Stimulated activated CD8-positive, alpha-beta memory T cell treated with anti-CD3 and anti-CD28 coated beads, Interleukin-4, amount 100 ng/mL, for 4 hours (primary cell): ENCODE results near the gene SHISAL1.

Experiments used
- DNase-seq, 2 donors: peaks; one replicate each; pipeline ENCODE4 v3.0.0-alpha.2; 2020; ENCODE audit warnings: low read depth in 2 of 2, low spot score in 1 of 2

Gene SHISAL1

GRCh38 chr22:44312766-44313165 lies at the start of gene SHISAL1:
Gene SHISAL1, minus strand, starts transcription at chr22:44312951. Its CDS starts 12,006 bp downstream, at chr22:44300945.
- DNase-seq = no peak

DNA sequence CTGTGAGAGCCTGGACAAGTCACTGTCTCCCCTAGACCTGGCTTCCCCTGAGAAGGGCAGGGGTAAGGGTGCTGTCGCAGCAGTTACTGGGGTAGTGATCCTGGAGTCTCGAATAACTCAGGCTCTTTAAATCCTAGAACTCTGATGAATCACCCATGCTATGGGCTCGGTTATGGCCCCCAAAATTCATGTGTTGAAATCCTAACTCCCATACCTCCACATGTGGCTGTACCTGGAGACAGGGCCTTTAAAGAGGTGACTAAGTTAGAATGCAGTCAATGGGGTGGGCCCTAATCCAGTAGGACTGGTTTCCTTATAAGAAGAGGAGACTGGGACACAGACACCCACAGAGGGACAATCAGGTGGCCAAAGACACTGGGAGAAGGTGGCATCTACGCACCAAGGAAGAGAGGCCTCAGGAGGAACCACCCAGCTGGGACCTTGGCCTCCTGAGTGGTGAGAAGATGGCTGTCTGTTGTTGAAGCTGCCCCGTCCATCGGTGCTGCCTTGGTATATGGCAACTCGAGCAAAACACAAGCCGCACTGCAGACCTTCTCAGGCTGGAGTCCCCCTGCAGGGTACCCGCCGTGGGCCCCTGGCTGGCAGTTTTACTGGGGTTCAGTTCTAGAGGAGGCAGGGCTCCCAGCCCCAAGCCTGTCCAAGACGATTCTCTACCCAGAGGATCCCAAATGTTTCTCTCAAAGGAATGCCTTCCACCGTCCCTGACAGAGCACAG lies 48.8 kb upstream of the SHISAL1 start:
- DNase-seq = no peak

- no peak for DNase-seq
These were observed 48.1 kb upstream of the SHISAL1 start for GRCh38 chr22:44360668-44361381.

DNA sequence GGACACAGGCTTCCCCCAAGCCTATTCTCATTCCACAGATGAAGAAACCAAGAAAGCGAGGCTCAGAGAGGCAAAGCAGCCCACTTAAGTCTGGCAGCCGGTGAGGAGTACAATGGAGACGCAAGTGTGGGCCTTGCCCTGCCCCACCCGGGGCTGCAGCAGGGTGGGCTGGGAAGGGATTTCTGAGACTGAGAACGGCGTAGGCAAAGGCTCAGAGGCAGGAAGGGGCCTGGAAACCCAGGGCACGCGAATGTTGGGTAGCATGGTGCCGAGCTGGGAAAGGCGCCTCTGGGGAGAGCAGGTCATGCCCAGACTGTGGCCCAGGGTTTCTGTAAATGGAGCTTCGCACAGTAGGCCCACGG lies 47.5 kb upstream of the SHISAL1 start:
- DNase-seq = no peak

GRCh38 chr22:44359496-44360110 lies 46.9 kb upstream of the SHISAL1 start:
- no peak for DNase-seq

GRCh38 chr22:44358709-44359440 lies 46.1 kb upstream of the SHISAL1 start:
- DNase-seq = no peak

- DNase-seq = no peak
These were observed 45.3 kb upstream of the SHISAL1 start for GRCh38 chr22:44357966-44358465.

- no peak for DNase-seq
These were observed 44.7 kb upstream of the SHISAL1 start for GRCh38 chr22:44357296-44357965.

DNA sequence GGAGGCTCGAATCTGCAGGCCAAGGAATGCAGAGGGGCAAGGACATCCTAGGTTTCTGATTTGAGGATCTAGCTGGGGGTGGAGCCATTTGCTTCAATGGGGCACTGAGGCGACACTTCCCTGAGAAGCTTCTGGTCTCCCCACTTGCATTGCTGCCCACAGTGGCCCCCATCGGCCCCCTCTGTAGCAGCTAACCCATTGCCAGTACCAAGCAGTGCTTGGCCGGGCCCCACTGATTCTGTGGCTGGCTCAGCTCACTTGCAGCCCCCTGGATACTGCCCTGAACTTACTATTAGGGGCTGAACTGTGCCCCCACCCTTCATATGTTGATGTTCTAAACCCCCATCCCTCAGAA lies 42.9 kb upstream of the SHISAL1 start:
- DNase-seq = no peak

DNA sequence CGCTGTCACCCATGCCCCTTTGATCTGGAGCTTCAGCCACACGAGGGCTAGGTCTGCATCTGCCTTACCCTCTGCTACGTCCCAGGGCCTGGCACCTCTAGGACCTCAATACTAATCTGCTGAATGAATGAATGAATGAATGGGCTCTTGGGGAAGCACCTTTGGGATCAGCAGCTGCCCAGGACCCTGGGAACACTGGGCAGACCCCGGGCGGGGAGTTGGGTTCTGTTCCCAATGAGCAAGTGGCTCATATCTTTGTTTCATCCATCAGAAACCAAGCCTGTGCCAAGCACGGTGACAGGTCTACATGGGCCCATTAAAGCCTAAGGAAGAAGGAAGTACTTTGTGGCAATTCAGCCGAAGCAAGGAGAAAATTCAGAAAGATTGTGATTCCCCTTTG lies 41.5 kb upstream of the SHISAL1 start:
- DNase-seq = no peak

- DNase-seq = no peak
These were observed 40.3 kb upstream of the SHISAL1 start for GRCh38 chr22:44353041-44353440.

DNA sequence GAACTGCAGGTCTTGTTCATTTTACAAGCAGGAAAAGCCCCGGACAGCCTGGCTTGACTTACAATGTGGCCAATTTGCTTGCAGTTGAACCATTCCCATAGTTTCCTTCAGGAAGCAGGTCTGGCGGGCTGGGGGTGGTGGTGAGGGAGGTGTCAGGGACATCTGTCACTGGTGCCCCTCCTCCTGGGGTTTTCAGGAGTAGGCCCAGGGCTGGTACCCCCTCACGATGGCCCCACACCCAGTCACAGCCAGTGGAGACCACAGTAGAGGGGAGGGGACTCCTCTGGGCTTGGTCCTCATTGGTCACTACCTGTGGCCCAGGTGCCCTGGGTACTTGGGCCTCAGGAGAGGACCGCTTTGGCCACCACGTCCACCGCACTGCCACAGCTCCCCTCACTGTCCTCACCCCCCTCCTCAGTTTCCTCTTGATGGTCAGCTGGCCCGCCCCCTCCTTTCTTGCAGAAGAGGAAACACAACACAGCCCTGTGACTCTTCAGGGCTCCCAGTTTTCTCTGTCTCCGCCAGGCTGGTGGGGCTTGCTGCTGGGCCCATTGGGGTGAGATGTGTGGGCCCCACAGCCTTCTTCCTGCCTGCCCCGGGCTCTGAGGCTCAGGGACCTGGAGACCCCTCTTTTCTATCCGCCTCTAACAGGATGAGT lies 39.8 kb upstream of the SHISAL1 start:
- DNase-seq = no peak

GRCh38 chr22:44351685-44352377 lies 39.1 kb upstream of the SHISAL1 start:
- DNase-seq = no peak

- DNase-seq = no peak
These were observed 38.3 kb upstream of the SHISAL1 start for GRCh38 chr22:44351037-44351436.

- no peak for DNase-seq
These were observed 36.8 kb upstream of the SHISAL1 start for GRCh38 chr22:44349594-44349993.

DNA sequence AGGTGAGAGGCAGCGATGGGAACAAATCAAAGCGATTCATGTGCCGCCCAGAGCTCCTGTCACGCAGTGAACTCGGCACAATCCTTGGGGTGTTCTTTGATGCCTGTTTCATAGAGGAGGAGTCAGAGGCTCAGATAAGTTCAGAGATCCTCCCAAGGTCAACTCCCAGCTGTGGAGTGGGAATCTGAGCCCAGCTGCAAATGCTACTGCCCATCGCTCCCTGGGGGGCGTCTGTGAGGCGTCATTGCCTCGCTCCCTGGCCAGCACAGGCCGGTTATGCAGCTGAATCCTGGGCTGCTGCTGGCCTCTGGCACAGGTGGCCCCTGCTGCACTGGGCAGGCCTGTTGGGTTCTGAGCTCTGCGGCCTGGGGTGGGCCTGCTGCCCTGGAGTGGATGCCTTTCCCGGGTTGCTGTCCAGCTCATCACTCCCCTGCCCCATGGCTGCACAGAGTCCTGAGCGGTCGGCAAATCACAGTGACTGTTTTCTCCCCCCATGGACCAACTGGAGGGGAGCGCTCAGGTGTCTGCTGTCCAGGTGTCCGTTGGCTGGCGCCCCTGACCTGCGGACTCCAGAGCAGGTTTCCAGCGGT lies 36.3 kb upstream of the SHISAL1 start:
- no peak for DNase-seq

DNA sequence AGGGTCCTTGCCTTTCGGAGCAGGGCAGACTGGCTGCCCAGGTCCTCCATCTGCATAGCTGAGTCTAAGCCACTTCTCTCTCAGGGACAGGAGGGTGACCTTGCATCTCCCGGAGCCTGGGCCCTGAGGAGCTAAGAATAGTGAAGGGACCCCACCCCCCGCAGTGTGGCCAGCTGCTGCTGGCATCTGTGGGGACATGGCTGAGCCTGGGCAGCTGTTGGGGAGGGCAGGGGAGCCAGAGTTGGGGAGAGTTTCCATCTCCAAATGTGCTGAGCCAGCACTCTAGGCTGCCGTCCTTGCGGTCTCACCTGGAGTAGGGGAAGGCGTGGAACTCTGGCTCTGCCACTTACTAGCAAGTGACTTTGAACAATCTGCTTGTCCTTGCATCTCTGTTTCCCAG lies 34.8 kb upstream of the SHISAL1 start:
- no peak for DNase-seq

DNA sequence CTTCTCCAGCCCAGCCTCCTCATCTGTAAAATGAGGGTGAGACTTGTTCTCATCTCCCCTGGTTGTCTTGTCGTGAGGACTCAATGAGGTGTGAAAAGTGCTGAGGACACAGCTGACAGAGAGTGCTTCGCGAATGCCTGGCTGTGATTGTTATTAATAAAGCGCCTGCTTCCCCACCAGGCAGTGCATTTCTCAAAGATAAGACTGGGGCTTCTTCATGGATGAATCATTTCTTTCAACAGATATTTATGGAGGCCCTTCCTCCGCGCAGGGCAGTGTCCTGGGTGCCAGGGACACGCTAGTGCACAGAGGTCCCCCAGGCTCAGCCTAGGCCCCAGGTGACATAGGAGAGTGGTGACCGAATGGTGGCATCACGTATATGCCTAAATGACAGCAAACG lies 34.3 kb upstream of the SHISAL1 start:
- no peak for DNase-seq

DNA sequence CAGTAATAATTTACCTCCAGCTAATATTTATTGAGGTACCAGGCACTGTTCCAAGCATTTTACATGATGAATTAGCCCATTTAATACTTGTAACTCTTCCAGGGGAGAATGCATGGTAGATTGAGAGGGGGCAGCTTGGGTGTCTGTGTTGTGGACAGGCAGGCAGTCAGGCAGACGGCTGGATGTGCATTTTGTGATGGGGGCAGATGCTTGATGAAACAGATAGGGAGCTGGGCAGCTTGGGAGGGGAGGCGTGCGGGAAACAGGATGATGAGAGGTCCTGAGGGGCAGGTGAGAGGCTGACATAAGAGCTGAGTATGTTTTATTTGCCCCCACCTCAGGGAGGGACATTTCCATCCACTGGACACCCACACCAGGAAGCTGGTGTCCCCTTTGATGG lies 33.1 kb upstream of the SHISAL1 start:
- DNase-seq = no peak

DNA sequence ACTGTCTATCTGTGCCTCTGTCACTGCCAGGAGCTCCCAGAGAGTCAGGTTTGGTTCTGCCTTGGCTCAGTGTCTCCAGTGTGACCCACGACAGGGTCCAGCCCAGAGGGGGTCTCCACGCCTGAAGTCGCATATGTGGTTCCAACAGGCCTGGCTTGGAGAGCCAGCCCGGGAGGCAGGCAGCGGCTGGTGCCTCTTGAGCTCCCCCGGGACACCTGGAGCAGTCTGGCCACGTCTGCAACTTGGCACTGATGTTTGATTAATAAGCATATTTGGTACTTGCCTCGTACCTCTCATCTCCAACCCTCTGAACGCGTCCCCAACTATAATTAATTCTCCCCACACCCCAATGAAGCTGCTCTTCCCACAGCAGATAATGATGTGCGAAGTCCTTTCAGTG lies 31.7 kb upstream of the SHISAL1 start:
- DNase-seq = no peak
